Sigmoid colon (tissue), 3 donors: ENCODE results near the gene JMJD4.

ENCODE experiments used
- CTCF ChIP-seq, 4 experiments: fragments of 450-650 bp in 3 of 4; fragments of 200-600 bp in 1 of 4; IDR thresholded peaks; one replicate each; pipeline ENCODE4 v1.5.1; 2016 to 2019; ENCODE audit warnings: antibody characterized with exemption in 4 of 4, mild to moderate bottlenecking in 3 of 4, moderate library complexity in 2 of 4
- POLR2A ChIP-seq, 2 donors: fragments of 450-650 bp; IDR thresholded peaks; one replicate each; pipeline ENCODE4 v1.6.1; 2016; ENCODE audit warnings: antibody characterized with exemption in 2 of 2, mild to moderate bottlenecking in 2 of 2, moderate library complexity in 2 of 2

GRCh38 chr1:227777646-227778045 lies 42.5 kb upstream of the JMJD4 start:
- TF ChIP-seq POLR2A (IDR thresholded peaks at IDR 0.05) (no peak), CTCF (IDR thresholded peaks at IDR 0.05) (no peak)
